Naive thymus-derived CD4-positive, alpha-beta T cell (primary cell): Measurements from ENCODE around the gene LRBA. TPM values are rescaled to one million over a fixed set of nuclear protein-coding genes. Genes with fewer than 3 reads are reported as not detected.

Experiments
- ATAC-seq: fragments of 150-1000 bp; cut with Tn5 transposase; 2 replicates; pipeline ENCODE4 v1.10.0; 2021; ENCODE audit warnings: mild to moderate bottlenecking, moderate library complexity
- CTCF ChIA-PET: fragments of 350-600 bp; sonication (Branson Sonifier 250); formaldehyde crosslinking; loops from one replicate; lab custom pipeline; 2021; ENCODE audit warnings: antibody characterized with exemption; lab: Charles Lee
- POLR2A ChIA-PET: fragments of 350-600 bp; sonication (Branson Sonifier 250); formaldehyde crosslinking; loops from one replicate; lab custom pipeline; 2021; ENCODE audit warnings: antibody characterized with exemption, inconsistent platforms; lab: Charles Lee
- DNase-seq, 9 donors: peaks; one replicate each; pipeline versions ENCODE4 v3.0.0 to v3.0.0-alpha.2; 2020 to 2022; ENCODE audit warnings: mixed read lengths in 1 of 9
- H3K27ac ChIP-seq: one replicate; pipeline ENCODE4 v1.7.0; 2013; ENCODE audit warnings: mild to moderate bottlenecking, low read depth, low read length, moderate library complexity
- H3K27me3 ChIP-seq, 2 donors: one replicate each; pipeline ENCODE4 v1.7.0; 2013; ENCODE audit warnings: low read length in 2 of 2, mild to moderate bottlenecking in 2 of 2, moderate library complexity in 2 of 2; ENCODE audit not compliant: control insufficient read depth in 2 of 2, insufficient read depth in 2 of 2
- H3K36me3 ChIP-seq, 3 experiments: 1 replicate in 2 of 3; 2 replicates in 1 of 3; pipeline ENCODE4 v1.7.0; 2013; ENCODE audit warnings: low read length in 3 of 3, mild to moderate bottlenecking in 3 of 3, moderate library complexity in 1 of 3; ENCODE audit not compliant: insufficient read depth in 3 of 3, control insufficient read depth in 2 of 3
- H3K4me1 ChIP-seq, 2 donors: one replicate each; pipeline ENCODE4 v1.7.0; 2013; ENCODE audit warnings: low read length in 2 of 2, mild to moderate bottlenecking in 2 of 2, moderate library complexity in 1 of 2; ENCODE audit not compliant: control insufficient read depth in 2 of 2, insufficient read depth in 2 of 2
- H3K4me3 ChIP-seq: 2 replicates; pipeline ENCODE4 v1.7.0; 2013; ENCODE audit warnings: mild to moderate bottlenecking, low read length
- H3K9me3 ChIP-seq, 3 experiments: 1 replicate in 2 of 3; 2 replicates in 1 of 3; pipeline ENCODE4 v1.7.0; 2013; ENCODE audit warnings: low read length in 3 of 3; ENCODE audit not compliant: control insufficient read depth in 2 of 3
- H3K27ac Mint-ChIP-seq, 9 donors: one replicate each; pipeline ENCODE4 v1.8.0; 2020 to 2022; ENCODE audit warnings: mixed read lengths in 9 of 9, mild to moderate bottlenecking in 8 of 9, moderate library complexity in 5 of 9, inconsistent platforms in 2 of 9
- H3K27me3 Mint-ChIP-seq, 5 donors: one replicate each; pipeline ENCODE4 v1.8.0; 2021 to 2022; ENCODE audit warnings: mixed read lengths in 5 of 5, mild to moderate bottlenecking in 1 of 5
- H3K36me3 Mint-ChIP-seq, 5 donors: one replicate each; pipeline ENCODE4 v1.8.0; 2020 to 2022; ENCODE audit warnings: mixed read lengths in 5 of 5, mild to moderate bottlenecking in 3 of 5, inconsistent platforms in 1 of 5
- H3K4me1 Mint-ChIP-seq, 7 donors: one replicate each; pipeline ENCODE4 v1.8.0; 2020 to 2022; ENCODE audit warnings: mixed read lengths in 7 of 7, mild to moderate bottlenecking in 3 of 7, inconsistent platforms in 1 of 7
- H3K4me3 Mint-ChIP-seq, 10 donors: one replicate each; pipeline ENCODE4 v1.8.0; 2020 to 2022; ENCODE audit warnings: mild to moderate bottlenecking in 10 of 10, mixed read lengths in 10 of 10, moderate library complexity in 6 of 10, inconsistent platforms in 2 of 10
- H3K9me3 Mint-ChIP-seq, 11 donors: one replicate each; pipeline ENCODE4 v1.8.0; 2020 to 2022; ENCODE audit warnings: mixed read lengths in 11 of 11, mild to moderate bottlenecking in 4 of 11, inconsistent platforms in 1 of 11, moderate library complexity in 1 of 11
- intact Hi-C, 2 donors: fragments of 100-400 bp; cut with micrococcal nuclease; formaldehyde crosslinking; loops; one replicate each; pipeline ENCODE4 v1.15.1; 2023
- polyA plus RNA-seq, 2 donors: library from polyadenylated mRNA; unstranded; fragments of 300-500 nt; fragmentation: Illumina TruSeq; gene quantifications; one replicate each; pipeline ENCODE4 v1.2.3, GENCODE V29; 2021
- total RNA-seq, 6 experiments: library from RNA in 5 of 6; stranded (reverse) in 5 of 6; gene quantifications; 1 replicate in 5 of 6; 2 replicates in 1 of 6; pipeline ENCODE4 v1.2.3 and lab custom pipeline; 2021 to 2026

The LRBA gene
- total and polyA plus RNA-seq, 7 experiments from 2014 or later: 20.8 to 71.4 (median 58.4) TPM

DNA sequence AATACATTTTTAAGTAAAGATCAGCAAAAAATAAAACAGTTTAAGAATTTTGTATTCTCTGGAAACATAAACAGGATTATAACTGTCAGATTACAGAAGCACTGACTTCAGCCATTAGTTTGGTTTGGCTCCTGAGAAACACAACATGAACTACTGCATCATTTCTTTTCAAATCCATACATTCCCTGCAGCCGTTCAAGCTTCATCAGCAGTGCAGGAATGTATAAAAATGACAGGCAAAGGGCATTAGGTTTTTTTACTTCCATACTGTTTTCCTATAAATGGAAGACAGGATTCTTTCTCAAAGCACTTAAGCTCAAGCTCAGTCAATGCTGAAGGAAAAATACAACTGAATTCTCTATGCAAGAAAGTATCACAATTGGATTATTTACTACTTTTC lies 437.3 kb downstream of the LRBA start:
- Histone ChIP-seq H3K4me3 (no peak overlapping the region), H3K27me3 (no peaks in the 10 kb centered on the region), H3K9me3 (no peaks in the 10 kb centered on the region), H3K27ac (no peak overlapping the region), H3K36me3 (peaks cover 0 to 10% (median 0%) of the 10 kb centered on the region in 3 experiments), H3K4me1 (no peaks in the 10 kb centered on the region)
- H3K4me1 Mint-ChIP-seq: peaks cover 0 to 14% (median 3%) of the 10 kb centered on the region in 7 donors
- intact Hi-C loops: no loop called here
- ATAC-seq: no peak
- peaks cover 13 to 46% (median 39%) of the 10 kb centered on the region in 5 donors for H3K36me3 Mint-ChIP-seq
- H3K27ac Mint-ChIP-seq: no peak overlapping the region
- no peak for DNase-seq
- H3K9me3 Mint-ChIP-seq: peaks cover 0 to 6% (median 0%) of the 10 kb centered on the region in 11 donors
- ChIA-PET POLR2A (no interaction called here), CTCF (no interaction called here)
- no peaks in the 10 kb centered on the region for H3K27me3 Mint-ChIP-seq
- no peak overlapping the region for H3K4me3 Mint-ChIP-seq

- no peak overlapping the region for H3K4me3 ChIP-seq
- H3K36me3 ChIP-seq: no peaks in the 10 kb centered on the region
- peaks cover 0 to 2% (median 0%) of the 10 kb centered on the region in 11 donors for H3K9me3 Mint-ChIP-seq
- H3K27me3 ChIP-seq: no peaks in the 10 kb centered on the region
- H3K27ac ChIP-seq: no peak overlapping the region
- H3K27ac Mint-ChIP-seq: no peak overlapping the region
- DNase-seq (no peak), ATAC-seq (no peak)
- no peaks in the 10 kb centered on the region for H3K4me1 ChIP-seq
- peaks cover 0 to 14% (median 3%) of the 10 kb centered on the region in 7 donors for H3K4me1 Mint-ChIP-seq
- H3K36me3 Mint-ChIP-seq: peaks cover 6 to 22% (median 15%) of the 10 kb centered on the region in 5 donors
- H3K27me3 Mint-ChIP-seq: no peaks in the 10 kb centered on the region
- ChIA-PET CTCF (no interaction called here), POLR2A (no interaction called here)
- H3K9me3 ChIP-seq: no peaks in the 10 kb centered on the region
- intact Hi-C loops: no loop called here
- H3K4me3 Mint-ChIP-seq: no peak overlapping the region
These were observed 440.4 kb downstream of the LRBA start for GRCh38 chr4:150574678-150575077.

- no peak overlapping the region for H3K4me3 ChIP-seq
- no peaks in the 10 kb centered on the region for H3K9me3 ChIP-seq
- H3K9me3 Mint-ChIP-seq: no peaks in the 10 kb centered on the region
- H3K4me1 ChIP-seq: no peaks in the 10 kb centered on the region
- ChIA-PET POLR2A (no interaction called here), CTCF (no interaction called here)
- H3K27ac ChIP-seq: no peak overlapping the region
- peaks cover 0 to 14% (median 3%) of the 10 kb centered on the region in 7 donors for H3K4me1 Mint-ChIP-seq
- no peak for ATAC-seq
- no peak for DNase-seq
- no peaks in the 10 kb centered on the region for H3K27me3 Mint-ChIP-seq
- H3K36me3 ChIP-seq: no peaks in the 10 kb centered on the region
- peaks cover 3 to 19% (median 6%) of the 10 kb centered on the region in 5 donors for H3K36me3 Mint-ChIP-seq
- no peak overlapping the region for H3K4me3 Mint-ChIP-seq
- H3K27ac Mint-ChIP-seq: no peak overlapping the region
- H3K27me3 ChIP-seq: no peaks in the 10 kb centered on the region
- intact Hi-C loops: no loop called here
These were observed 441.6 kb downstream of the LRBA start for GRCh38 chr4:150573534-150573933.

- intact Hi-C loops: no loop called here
- Mint-ChIP-seq H3K9me3 (no peaks in the 10 kb centered on the region), H3K36me3 (peaks cover 3 to 19% (median 7%) of the 10 kb centered on the region in 5 donors), H3K4me1 (peaks cover 0 to 14% (median 3%) of the 10 kb centered on the region in 7 donors), H3K4me3 (peak overlapping the region in 1 of 10 donors; percentile 25), H3K27me3 (no peaks in the 10 kb centered on the region), H3K27ac (no peak overlapping the region)
- no peaks in the 10 kb centered on the region for H3K4me1 ChIP-seq
- CTCF ChIA-PET: no interaction called here
- H3K4me3 ChIP-seq: no peak overlapping the region
- ATAC-seq (peak; percentile 46), DNase-seq (no peak)
- H3K9me3 ChIP-seq: no peaks in the 10 kb centered on the region
- no peaks in the 10 kb centered on the region for H3K27me3 ChIP-seq
- no peak overlapping the region for H3K27ac ChIP-seq
- H3K36me3 ChIP-seq: no peaks in the 10 kb centered on the region
- POLR2A ChIA-PET: no interaction called here
These were observed 442.2 kb downstream of the LRBA start for GRCh38 chr4:150572704-150573504.

DNA sequence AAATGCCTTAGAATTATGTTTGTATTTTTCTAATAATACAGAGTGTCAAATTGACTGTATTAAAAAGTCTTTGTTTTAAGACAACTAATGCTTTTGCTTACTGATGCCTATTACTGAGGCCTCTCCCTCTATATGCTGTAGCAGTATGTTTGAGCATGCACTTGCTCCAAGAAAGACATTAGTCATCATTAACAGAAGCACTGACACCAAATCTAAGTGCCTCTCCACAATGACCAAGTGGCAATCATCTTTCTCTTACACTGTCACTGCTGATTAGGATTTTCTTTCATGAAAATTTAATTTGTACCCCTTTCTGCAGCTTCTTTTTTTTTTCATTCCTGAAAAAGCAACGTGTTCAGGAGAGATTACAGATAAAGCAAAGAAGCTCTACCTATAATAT lies 444.2 kb downstream of the LRBA start:
- no peak for DNase-seq
- Mint-ChIP-seq H3K36me3 (peaks cover 3 to 30% (median 17%) of the 10 kb centered on the region in 5 donors), H3K27me3 (no peaks in the 10 kb centered on the region), H3K27ac (no peak overlapping the region), H3K4me3 (no peak overlapping the region), H3K4me1 (peaks cover 0 to 14% (median 3%) of the 10 kb centered on the region in 7 donors), H3K9me3 (peaks cover 0 to 2% (median 0%) of the 10 kb centered on the region in 11 donors)
- H3K36me3 ChIP-seq: no peaks in the 10 kb centered on the region
- no peak overlapping the region for H3K4me3 ChIP-seq
- ATAC-seq: no peak
- no peaks in the 10 kb centered on the region for H3K9me3 ChIP-seq
- no peaks in the 10 kb centered on the region for H3K27me3 ChIP-seq
- no peak overlapping the region for H3K27ac ChIP-seq
- POLR2A ChIA-PET: no interaction called here
- intact Hi-C loops: no loop called here
- no peaks in the 10 kb centered on the region for H3K4me1 ChIP-seq
- CTCF ChIA-PET: no interaction called here

GRCh38 chr4:150569998-150570535 lies 445.0 kb downstream of the LRBA start:
- Mint-ChIP-seq H3K27me3 (no peaks in the 10 kb centered on the region), H3K4me1 (peaks cover 0 to 14% (median 3%) of the 10 kb centered on the region in 7 donors), H3K4me3 (no peak overlapping the region), H3K9me3 (peaks cover 0 to 2% (median under 1%) of the 10 kb centered on the region in 11 donors), H3K36me3 (peaks cover 5 to 33% (median 18%) of the 10 kb centered on the region in 5 donors), H3K27ac (no peak overlapping the region)
- Histone ChIP-seq H3K4me3 (no peak overlapping the region), H3K27me3 (no peaks in the 10 kb centered on the region), H3K27ac (no peak overlapping the region), H3K36me3 (no peaks in the 10 kb centered on the region), H3K9me3 (no peaks in the 10 kb centered on the region), H3K4me1 (no peaks in the 10 kb centered on the region)
- CTCF ChIA-PET: no interaction called here
- intact Hi-C loops: no loop called here
- ATAC-seq (no peak), DNase-seq (no peak)
- POLR2A ChIA-PET: no interaction called here
